22Rv1 (cell line): Measurements from ENCODE around the gene PTPRA.

Experiments
- ZFX ChIP-seq: fragments of 450-650 bp; IDR thresholded peaks from 2 replicates; pipeline ENCODE4 v1.6.1; 2017; ENCODE audit warnings: antibody characterized with exemption, borderline replicate concordance
- TF ChIP-seq, protein P1 (sequence below): fragments of 450-650 bp; IDR thresholded peaks from 2 replicates; pipeline ENCODE4 v1.5.1; 2017; ENCODE audit warnings: mild to moderate bottlenecking

DNA sequence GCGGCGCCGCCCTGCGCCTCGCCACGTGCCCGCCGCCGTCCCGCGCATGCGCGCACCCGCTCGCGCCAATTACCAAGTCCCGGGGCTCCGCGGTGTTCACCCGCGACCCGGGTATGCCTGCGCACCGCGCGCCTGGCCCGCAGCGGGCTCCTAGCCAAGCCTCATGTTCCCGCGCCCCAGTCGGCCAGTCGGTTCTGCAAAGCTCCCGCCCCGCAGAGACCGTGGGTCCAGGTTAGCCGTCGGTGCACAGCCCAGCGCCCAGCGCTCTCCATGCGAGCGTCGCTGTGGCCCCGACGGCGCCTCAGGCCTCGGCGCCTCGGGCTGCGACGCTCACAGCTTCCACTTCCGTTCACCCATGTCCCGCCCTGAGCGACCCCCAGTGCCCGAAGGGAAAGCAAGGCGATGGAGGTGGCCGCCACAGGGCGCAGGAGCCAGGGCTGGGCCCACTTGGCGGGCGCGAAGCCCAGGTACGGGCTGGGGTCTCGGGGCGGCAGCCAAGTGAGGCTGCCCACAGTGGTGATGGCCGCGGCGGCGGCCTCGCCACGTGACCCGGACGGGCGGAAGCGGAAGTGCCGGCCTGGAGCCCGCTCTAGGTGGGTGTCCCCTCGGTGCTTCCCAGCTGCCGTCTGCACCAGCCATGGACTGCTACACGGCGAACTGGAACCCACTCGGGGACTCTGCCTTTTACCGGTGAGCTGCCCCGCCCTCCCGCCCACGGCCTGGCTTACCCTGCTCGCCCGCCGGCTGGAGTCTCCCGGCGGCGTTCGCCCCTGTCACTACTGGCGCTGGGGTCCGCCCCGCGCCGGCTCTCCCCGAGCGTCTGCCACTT lies 32.9 kb upstream of the PTPRA start, which contains the start of the genes PCED1A and VPS16:
- TF ChIP-seq, protein P1, sequence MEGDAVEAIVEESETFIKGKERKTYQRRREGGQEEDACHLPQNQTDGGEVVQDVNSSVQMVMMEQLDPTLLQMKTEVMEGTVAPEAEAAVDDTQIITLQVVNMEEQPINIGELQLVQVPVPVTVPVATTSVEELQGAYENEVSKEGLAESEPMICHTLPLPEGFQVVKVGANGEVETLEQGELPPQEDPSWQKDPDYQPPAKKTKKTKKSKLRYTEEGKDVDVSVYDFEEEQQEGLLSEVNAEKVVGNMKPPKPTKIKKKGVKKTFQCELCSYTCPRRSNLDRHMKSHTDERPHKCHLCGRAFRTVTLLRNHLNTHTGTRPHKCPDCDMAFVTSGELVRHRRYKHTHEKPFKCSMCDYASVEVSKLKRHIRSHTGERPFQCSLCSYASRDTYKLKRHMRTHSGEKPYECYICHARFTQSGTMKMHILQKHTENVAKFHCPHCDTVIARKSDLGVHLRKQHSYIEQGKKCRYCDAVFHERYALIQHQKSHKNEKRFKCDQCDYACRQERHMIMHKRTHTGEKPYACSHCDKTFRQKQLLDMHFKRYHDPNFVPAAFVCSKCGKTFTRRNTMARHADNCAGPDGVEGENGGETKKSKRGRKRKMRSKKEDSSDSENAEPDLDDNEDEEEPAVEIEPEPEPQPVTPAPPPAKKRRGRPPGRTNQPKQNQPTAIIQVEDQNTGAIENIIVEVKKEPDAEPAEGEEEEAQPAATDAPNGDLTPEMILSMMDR: no peak
- TF ChIP-seq ZFX: no peak
